Islet precursor cell (in vitro differentiated cells): ENCODE results near the gene MCOLN2.
"Not testable (repeated sequence)": the region's sequence is repeated elsewhere in the genome, so short reads cannot be mapped to it uniquely, and the experiment has no call there.

Experiments
- DNase-seq: peaks from one replicate; pipeline ENCODE4 v3.0.0-alpha.2; 2018

MCOLN2 gene

GRCh38 chr1:84939761-84940160 is 57.2 kb downstream of the MCOLN2 start:
- DNase-seq = no peak

GRCh38 chr1:84939151-84939550 is 57.8 kb downstream of the MCOLN2 start:
- no peak for DNase-seq

- DNase-seq = no peak
Measured at GRCh38 chr1:84936116-84936810, 60.6 kb downstream of the MCOLN2 start.

- no peak for DNase-seq
Measured at GRCh38 chr1:84933011-84933611, 63.8 kb downstream of the MCOLN2 start.

GRCh38 chr1:84930831-84931230 is 66.1 kb downstream of the MCOLN2 start:
- no peak for DNase-seq

- DNase-seq = no peak
Measured at GRCh38 chr1:84930329-84930728, 66.6 kb downstream of the MCOLN2 start.

GRCh38 chr1:84929581-84929980 is 67.3 kb downstream of the MCOLN2 start:
- no peak for DNase-seq

- no peak for DNase-seq
Measured at GRCh38 chr1:84928979-84929378, 67.9 kb downstream of the MCOLN2 start.

- no peak for DNase-seq
Measured at GRCh38 chr1:84923317-84923716, 73.6 kb downstream of the MCOLN2 start.

- no peak for DNase-seq
Measured at GRCh38 chr1:84920159-84920558, 76.8 kb downstream of the MCOLN2 start.

GRCh38 chr1:84919461-84919970 is 77.4 kb downstream of the MCOLN2 start:
- no peak for DNase-seq

GRCh38 chr1:84918726-84919336 is 78.1 kb downstream of the MCOLN2 start:
- no peak for DNase-seq

- no peak for DNase-seq
Measured at GRCh38 chr1:84916897-84917296, 80.0 kb downstream of the MCOLN2 start.

GRCh38 chr1:84913555-84913892 is 83.4 kb downstream of the MCOLN2 start:
- DNase-seq = no peak

GRCh38 chr1:84912726-84913554 is 84.0 kb downstream of the MCOLN2 start:
- no peak for DNase-seq

GRCh38 chr1:84908746-84909464 is 88.0 kb downstream of the MCOLN2 start:
- not testable (repeated sequence) for DNase-seq

- peak; percentile 81 for DNase-seq
Measured at GRCh38 chr1:84907095-84907827, 89.7 kb downstream of the MCOLN2 start.

GRCh38 chr1:84902727-84903126 is 94.2 kb downstream of the MCOLN2 start:
- not testable (repeated sequence) for DNase-seq

- DNase-seq = no peak
Measured at GRCh38 chr1:84899969-84900368, 96.9 kb downstream of the MCOLN2 start.

GRCh38 chr1:84896279-84896678 is 100.6 kb downstream of the MCOLN2 start:
- DNase-seq = no peak

- peak; percentile 91 for DNase-seq
Measured at GRCh38 chr1:84892705-84893618, 104.0 kb downstream of the MCOLN2 start, which contains the start of gene LPAR3. LPAR3 (minus strand) TSS chr1:84893206; CDS start chr1:84866120, 27,086 bp downstream.
